Measurements from ENCODE around the gene LPIN1. TPM values are rescaled to one million over a fixed set of nuclear protein-coding genes. Genes with fewer than 3 reads are reported as not detected.

Gene LPIN1
- total RNA-seq, 4 donors from 2014 or later = 47.6 to 293 (median 140) TPM

DNA sequence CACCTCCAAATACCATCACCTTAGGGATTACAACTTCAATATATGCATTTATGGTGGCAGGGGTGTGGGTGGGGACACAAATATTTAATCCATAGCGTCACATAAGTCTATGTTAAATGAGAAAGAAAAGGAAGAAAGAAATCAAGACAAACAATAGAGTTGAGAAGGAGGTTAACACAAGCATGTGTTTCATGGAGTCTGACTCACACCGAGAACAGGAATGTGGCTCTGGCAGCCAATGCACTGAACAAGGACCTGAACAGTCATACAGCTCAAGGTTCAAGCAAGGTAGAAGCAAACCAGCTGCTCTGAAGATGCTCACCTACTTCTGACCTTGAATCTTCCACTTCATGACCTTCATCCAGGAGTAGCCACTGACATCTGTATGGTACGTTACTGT, 36.2 kb upstream of the LPIN1 start:
- TF ChIP-seq, protein P1, sequence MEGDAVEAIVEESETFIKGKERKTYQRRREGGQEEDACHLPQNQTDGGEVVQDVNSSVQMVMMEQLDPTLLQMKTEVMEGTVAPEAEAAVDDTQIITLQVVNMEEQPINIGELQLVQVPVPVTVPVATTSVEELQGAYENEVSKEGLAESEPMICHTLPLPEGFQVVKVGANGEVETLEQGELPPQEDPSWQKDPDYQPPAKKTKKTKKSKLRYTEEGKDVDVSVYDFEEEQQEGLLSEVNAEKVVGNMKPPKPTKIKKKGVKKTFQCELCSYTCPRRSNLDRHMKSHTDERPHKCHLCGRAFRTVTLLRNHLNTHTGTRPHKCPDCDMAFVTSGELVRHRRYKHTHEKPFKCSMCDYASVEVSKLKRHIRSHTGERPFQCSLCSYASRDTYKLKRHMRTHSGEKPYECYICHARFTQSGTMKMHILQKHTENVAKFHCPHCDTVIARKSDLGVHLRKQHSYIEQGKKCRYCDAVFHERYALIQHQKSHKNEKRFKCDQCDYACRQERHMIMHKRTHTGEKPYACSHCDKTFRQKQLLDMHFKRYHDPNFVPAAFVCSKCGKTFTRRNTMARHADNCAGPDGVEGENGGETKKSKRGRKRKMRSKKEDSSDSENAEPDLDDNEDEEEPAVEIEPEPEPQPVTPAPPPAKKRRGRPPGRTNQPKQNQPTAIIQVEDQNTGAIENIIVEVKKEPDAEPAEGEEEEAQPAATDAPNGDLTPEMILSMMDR (IDR thresholded peaks at IDR 0.05; ENCODE audit: low read depth) = no peak

DNA sequence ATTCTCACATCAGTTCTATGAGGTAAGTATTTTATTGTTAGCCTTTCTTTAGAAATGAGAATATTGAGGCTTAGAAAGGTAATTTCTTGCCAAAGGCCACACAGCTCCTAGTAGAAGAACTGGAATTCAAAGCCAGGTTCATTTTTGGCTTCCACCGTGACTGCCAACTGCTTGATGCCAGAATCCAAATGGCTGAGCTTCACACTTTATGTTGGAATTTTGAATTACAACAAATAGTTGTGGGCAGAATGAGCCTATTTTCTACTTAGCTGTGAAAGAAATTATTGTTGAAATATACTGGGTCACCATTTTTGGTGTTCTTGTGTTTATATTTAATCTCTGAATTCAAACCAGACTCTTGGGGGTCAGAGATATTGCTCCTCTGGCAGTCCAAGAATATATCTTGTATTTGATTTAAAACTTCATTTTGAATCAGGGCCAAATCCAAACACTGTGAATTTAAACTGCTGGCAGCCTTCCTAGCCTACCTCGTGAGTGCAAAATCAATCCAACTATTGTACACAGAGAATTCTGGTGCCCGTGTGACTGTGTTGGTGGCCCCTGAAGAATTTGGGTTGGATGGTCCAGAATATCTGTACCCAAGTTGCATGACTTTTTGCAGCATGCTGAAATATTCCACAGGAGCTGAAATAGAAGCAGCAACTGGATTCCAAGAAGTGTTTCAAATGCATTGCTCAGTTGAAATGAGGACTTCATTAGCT, 35.6 kb upstream of the LPIN1 start:
- TF ChIP-seq, protein P1 (IDR thresholded peaks at IDR 0.05; ENCODE audit: low read depth) = no peak

- TF ChIP-seq, protein P1 (IDR thresholded peaks at IDR 0.05; ENCODE audit: low read depth) = no peak
Measured at GRCh38 chr2:11711354-11711716, 35.1 kb upstream of the LPIN1 start.

DNA sequence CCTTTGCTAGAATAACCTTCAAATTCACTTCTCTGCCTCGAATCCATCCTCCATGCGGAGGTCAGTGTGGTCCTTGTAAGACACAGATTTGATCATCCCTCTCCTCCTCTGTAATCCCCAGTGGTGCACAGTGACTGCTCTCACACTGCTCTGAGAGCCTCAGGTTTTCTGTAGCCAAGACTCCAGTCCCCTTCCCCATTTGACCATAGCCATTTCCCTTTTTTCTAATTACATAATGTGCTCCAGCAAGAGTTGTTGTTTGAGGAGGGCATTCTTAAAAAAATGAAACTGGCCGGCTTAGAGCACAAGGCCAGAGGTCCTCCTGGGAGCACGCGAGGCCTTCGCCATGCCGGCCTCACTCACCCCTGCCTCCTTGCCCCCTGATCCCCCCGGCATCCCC, 34.7 kb upstream of the LPIN1 start:
- TF ChIP-seq, protein P1 (IDR thresholded peaks at IDR 0.05; ENCODE audit: low read depth) = no peak

GRCh38 chr2:11712866-11713265, 33.6 kb upstream of the LPIN1 start:
- TF ChIP-seq, protein P1 (IDR thresholded peaks at IDR 0.05; ENCODE audit: low read depth) = no peak

DNA sequence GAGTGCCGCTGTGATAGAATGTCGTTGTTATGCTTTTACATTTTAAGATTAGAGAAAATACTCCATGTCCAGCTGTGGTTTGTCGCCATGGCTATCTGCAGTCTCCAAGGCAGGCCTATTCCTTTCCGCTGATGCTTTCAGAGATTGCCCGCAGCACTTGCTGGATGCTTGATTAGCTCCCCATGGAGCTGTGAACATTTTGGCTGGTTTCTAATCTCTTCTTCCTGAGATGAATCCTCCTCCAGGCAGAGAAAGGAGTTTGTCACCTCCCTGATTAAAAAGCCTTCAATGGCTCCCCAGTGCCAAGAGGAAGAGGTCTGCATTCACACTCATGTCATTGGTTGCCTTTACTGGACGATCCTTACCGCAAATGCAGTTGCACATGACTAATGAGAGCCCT, 32.6 kb upstream of the LPIN1 start:
- TF ChIP-seq, protein P1 (IDR thresholded peaks at IDR 0.05; ENCODE audit: low read depth) = no peak

DNA sequence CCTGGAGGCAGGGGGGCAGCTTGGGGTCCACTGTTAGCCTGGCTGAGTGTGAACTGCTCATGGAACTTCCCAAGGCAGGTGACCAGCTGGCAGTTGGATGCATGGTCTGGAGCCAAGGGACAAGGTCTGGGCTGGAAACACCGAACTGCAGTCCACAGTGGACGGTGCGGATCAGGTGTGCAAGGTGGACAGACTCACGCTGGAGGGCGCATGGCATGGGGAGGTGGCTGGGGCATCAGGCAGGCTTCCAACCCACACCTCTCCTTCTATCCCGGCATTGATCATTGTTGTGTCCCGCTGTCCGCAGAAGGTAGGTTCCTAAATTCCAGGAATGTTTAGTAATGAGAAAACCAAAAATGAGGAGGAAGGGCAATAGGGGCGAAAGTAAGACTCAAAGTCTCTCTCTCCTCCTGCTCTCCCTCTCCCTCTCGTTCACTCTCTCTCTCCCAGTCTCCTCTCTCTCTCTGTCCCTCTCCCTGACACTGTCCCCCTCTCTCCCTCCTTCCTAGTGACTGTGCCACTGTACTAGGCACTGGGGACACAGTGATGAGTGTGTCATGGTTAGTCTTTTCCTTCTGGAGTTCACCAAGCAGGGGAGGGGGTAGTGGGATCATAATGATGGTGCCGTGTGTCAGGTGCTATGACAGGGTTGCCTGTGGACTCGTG, 30.3 kb upstream of the LPIN1 start:
- TF ChIP-seq, protein P1 (IDR thresholded peaks at IDR 0.05; ENCODE audit: low read depth) = no peak
